Liver (tissue), 3 donors: ENCODE data around the gene CGB2.

Source experiments
- EGR1 ChIP-seq, 2 donors: IDR thresholded peaks; 2 replicates each; pipeline ENCODE4 v1.6.1; 2016 to 2018; ENCODE audit warnings: antibody characterized with exemption in 2 of 2, low read depth in 2 of 2
- RAD21 ChIP-seq, 2 donors: IDR thresholded peaks; 2 replicates each; pipeline ENCODE4 v1.6.1; 2016; ENCODE audit warnings: antibody characterized with exemption in 2 of 2, mild to moderate bottlenecking in 2 of 2
- TAF1 ChIP-seq: conservative IDR thresholded peaks from 2 replicates; pipeline ENCODE4 v1.6.1; 2016; ENCODE audit warnings: antibody characterized with exemption, mild to moderate bottlenecking
- TF ChIP-seq, protein P1 (sequence below): fragments of 150-350 bp; IDR thresholded peaks from 2 replicates; pipeline ENCODE4 v1.5.1; 2017; ENCODE audit warnings: improper control_type of control experiment, low read depth, low read length; ENCODE audit not compliant: missing input control
- donor health status: healthy.
- donor health status: healthy.

GRCh38 chr19:49056101-49056901 lies 24.6 kb downstream of the CGB2 start:
- TF ChIP-seq TAF1 (no peak), RAD21 (IDR thresholded peaks at IDR 0.05) (no peak), EGR1 (IDR thresholded peaks at IDR 0.05; ENCODE audit: low read depth in 2 of 2) (no peak)
- TF ChIP-seq, protein P1, sequence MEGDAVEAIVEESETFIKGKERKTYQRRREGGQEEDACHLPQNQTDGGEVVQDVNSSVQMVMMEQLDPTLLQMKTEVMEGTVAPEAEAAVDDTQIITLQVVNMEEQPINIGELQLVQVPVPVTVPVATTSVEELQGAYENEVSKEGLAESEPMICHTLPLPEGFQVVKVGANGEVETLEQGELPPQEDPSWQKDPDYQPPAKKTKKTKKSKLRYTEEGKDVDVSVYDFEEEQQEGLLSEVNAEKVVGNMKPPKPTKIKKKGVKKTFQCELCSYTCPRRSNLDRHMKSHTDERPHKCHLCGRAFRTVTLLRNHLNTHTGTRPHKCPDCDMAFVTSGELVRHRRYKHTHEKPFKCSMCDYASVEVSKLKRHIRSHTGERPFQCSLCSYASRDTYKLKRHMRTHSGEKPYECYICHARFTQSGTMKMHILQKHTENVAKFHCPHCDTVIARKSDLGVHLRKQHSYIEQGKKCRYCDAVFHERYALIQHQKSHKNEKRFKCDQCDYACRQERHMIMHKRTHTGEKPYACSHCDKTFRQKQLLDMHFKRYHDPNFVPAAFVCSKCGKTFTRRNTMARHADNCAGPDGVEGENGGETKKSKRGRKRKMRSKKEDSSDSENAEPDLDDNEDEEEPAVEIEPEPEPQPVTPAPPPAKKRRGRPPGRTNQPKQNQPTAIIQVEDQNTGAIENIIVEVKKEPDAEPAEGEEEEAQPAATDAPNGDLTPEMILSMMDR: no peak
